ENCODE measurements around the gene KCNQ5. TPM values are rescaled to one million over a fixed set of nuclear protein-coding genes. Genes with fewer than 3 reads are reported as not detected.

KCNQ5 gene
- total RNA-seq, 1 donor from 2014 or later, result not detected

DNA sequence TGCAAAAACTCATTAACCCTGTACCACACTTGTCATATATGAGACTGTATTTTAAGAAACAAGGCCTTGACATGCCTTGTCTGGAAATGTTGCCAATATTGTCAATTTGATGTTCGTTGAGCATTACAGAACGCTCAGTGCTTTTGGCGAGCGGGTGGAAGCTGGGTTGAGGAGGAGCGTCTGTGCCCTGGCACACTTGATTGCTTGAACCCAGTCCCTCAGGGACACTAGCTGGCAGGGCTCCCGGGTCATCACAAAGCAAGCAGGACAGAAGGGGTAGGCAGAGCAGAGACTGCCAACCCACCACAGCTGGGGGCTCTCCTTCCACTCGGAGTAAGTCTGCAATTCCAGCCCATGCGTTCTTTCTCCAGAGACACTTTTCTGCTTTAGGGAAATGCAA, 317.1 kb downstream of the KCNQ5 start:
- Histone ChIP-seq H3K79me2 (ENCODE audit: low read depth) (no peaks in the 10 kb centered on the region), H3K27ac (no peak overlapping the region), H3K4me2 (no peak overlapping the region), H3K27me3 (no peaks in the 10 kb centered on the region), H2AFZ (replicated peaks) (no peak overlapping the region), H3F3A (ENCODE audit: low read depth) (no peaks in the 10 kb centered on the region), H4K20me1 (ENCODE audit: low read depth) (no peaks in the 10 kb centered on the region), H3K36me3 (no peaks in the 10 kb centered on the region), H3K9ac (no peak overlapping the region), H3K9me3 (ENCODE audit: low read depth) (no peaks in the 10 kb centered on the region), H3K4me3 (no peak overlapping the region), H3K4me1 (no peaks in the 10 kb centered on the region)
- H3K27ac Mint-ChIP-seq, result no peak overlapping the region
- H3K4me3 Mint-ChIP-seq, result no peak overlapping the region
- no peaks in the 10 kb centered on the region for H3K27me3 Mint-ChIP-seq (ENCODE audit: insufficient read depth, low read depth)
- DNase-seq (ENCODE audit: low spot score), result no peak
- no peaks in the 10 kb centered on the region for H3K36me3 Mint-ChIP-seq
- H3K9me3 Mint-ChIP-seq, result no peaks in the 10 kb centered on the region
- TF ChIP-seq EZH2phosphoT487 (IDR thresholded peaks at IDR 0.05) (no peak), EZH2 (IDR thresholded peaks at IDR 0.05) (no peak)
- TF ChIP-seq, protein P1, sequence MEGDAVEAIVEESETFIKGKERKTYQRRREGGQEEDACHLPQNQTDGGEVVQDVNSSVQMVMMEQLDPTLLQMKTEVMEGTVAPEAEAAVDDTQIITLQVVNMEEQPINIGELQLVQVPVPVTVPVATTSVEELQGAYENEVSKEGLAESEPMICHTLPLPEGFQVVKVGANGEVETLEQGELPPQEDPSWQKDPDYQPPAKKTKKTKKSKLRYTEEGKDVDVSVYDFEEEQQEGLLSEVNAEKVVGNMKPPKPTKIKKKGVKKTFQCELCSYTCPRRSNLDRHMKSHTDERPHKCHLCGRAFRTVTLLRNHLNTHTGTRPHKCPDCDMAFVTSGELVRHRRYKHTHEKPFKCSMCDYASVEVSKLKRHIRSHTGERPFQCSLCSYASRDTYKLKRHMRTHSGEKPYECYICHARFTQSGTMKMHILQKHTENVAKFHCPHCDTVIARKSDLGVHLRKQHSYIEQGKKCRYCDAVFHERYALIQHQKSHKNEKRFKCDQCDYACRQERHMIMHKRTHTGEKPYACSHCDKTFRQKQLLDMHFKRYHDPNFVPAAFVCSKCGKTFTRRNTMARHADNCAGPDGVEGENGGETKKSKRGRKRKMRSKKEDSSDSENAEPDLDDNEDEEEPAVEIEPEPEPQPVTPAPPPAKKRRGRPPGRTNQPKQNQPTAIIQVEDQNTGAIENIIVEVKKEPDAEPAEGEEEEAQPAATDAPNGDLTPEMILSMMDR (IDR thresholded peaks at IDR 0.05), result no peak
- H3K4me1 Mint-ChIP-seq, result no peaks in the 10 kb centered on the region

DNA sequence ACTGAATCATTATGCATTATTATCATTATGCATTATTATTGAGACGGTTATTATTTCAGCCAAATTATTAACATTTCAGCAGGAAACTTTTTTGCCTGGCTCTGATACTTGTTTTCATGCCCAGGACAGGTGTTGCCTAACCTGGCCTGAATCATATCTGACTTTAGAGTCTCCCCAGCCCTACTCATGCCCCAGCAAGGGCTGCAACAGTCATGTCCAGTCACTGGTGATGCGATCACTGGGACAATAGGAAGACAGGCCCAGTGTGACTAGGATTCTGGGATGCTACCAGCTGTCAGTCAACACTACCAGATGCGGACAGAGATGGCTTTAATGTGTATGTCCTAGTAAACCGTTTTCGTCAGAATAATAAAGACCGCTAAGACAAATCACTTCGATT, 318.4 kb downstream of the KCNQ5 start:
- Histone ChIP-seq H3K4me2 (no peak overlapping the region), H3K4me3 (no peak overlapping the region), H4K20me1 (ENCODE audit: low read depth) (no peaks in the 10 kb centered on the region), H3K9me3 (ENCODE audit: low read depth) (no peaks in the 10 kb centered on the region), H3F3A (ENCODE audit: low read depth) (no peaks in the 10 kb centered on the region), H2AFZ (replicated peaks) (no peak overlapping the region), H3K27me3 (no peaks in the 10 kb centered on the region), H3K9ac (no peak overlapping the region), H3K27ac (no peak overlapping the region), H3K36me3 (no peaks in the 10 kb centered on the region), H3K79me2 (ENCODE audit: low read depth) (no peaks in the 10 kb centered on the region), H3K4me1 (no peaks in the 10 kb centered on the region)
- H3K27me3 Mint-ChIP-seq (ENCODE audit: insufficient read depth, low read depth), result no peaks in the 10 kb centered on the region
- no peak overlapping the region for H3K4me3 Mint-ChIP-seq
- no peaks in the 10 kb centered on the region for H3K36me3 Mint-ChIP-seq
- DNase-seq (ENCODE audit: low spot score), result no peak
- TF ChIP-seq EZH2phosphoT487 (IDR thresholded peaks at IDR 0.05) (no peak), EZH2 (IDR thresholded peaks at IDR 0.05) (no peak)
- TF ChIP-seq, protein P1 (IDR thresholded peaks at IDR 0.05), result no peak
- no peaks in the 10 kb centered on the region for H3K9me3 Mint-ChIP-seq
- no peak overlapping the region for H3K27ac Mint-ChIP-seq
- H3K4me1 Mint-ChIP-seq, result no peaks in the 10 kb centered on the region

DNA sequence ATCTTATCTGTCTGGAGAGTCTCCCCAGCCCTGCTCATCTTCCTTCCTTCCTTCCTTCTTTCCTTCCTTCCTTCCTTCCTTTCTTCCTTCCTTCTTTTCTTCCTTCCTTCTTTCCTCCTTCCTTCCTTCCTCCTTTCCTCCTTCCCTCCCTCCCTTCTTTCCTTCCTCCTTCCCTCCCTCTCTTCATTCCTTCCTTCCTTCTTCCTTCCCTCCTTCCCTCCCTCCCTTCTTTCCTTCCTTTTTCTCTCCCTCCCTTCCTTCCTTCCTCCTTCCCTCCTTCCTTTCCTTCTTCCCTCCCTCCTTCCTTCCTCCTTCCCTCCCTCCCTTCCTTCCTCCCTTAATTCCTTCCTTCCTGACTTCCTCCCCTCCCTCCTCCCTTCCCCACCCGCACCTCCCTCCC, 319.4 kb downstream of the KCNQ5 start:
- H3K4me1 ChIP-seq, result no peaks in the 10 kb centered on the region
- H3K4me3 ChIP-seq, result no peak overlapping the region
- H3K27ac ChIP-seq, result no peak overlapping the region
- no peak overlapping the region for H3K9ac ChIP-seq
- H3F3A ChIP-seq (ENCODE audit: low read depth), result no peaks in the 10 kb centered on the region
- Mint-ChIP-seq H3K27me3 (ENCODE audit: insufficient read depth, low read depth) (no peaks in the 10 kb centered on the region), H3K27ac (no peak overlapping the region), H3K9me3 (no peaks in the 10 kb centered on the region), H3K4me3 (no peak overlapping the region), H3K36me3 (no peaks in the 10 kb centered on the region), H3K4me1 (no peaks in the 10 kb centered on the region)
- TF ChIP-seq, protein P1 (IDR thresholded peaks at IDR 0.05), result no peak
- TF ChIP-seq EZH2phosphoT487 (IDR thresholded peaks at IDR 0.05) (no peak), EZH2 (IDR thresholded peaks at IDR 0.05) (no peak)
- H3K27me3 ChIP-seq, result no peaks in the 10 kb centered on the region
- DNase-seq (ENCODE audit: low spot score), result no peak
- H2AFZ ChIP-seq (replicated peaks), result no peak overlapping the region
- no peaks in the 10 kb centered on the region for H3K79me2 ChIP-seq (ENCODE audit: low read depth)
- H3K36me3 ChIP-seq, result no peaks in the 10 kb centered on the region
- no peaks in the 10 kb centered on the region for H4K20me1 ChIP-seq (ENCODE audit: low read depth)
- no peaks in the 10 kb centered on the region for H3K9me3 ChIP-seq (ENCODE audit: low read depth)
- no peak overlapping the region for H3K4me2 ChIP-seq
